NCI-H2081 (cell line): Measurements from ENCODE around the gene SEMA3F.

ENCODE experiments used
- DNase-seq, 2 experiments: peaks; one replicate each; lab custom pipeline; 2025; lab: John Stamatoyannopoulos, UW

SEMA3F gene

DNA sequence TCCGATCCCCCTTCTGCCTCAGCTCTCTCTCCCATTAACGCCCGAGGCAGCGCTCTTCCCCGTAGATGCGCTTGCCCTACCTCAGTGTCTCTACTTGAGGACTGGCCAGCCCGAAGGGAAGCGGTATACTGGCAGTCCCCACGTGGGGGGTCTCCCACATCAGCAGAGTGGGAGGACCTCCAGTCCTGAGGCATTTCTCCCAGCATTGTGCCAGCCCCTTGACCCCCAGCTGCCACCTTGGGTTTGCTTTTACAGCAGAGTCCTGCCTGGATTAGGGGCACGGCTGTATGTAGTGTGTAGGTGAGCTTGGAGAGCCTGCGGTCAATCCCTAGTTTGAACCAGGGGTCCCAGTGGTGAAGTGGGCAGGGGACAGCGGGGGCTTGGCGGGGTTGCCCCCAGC is 767 bp downstream of the SEMA3F start:
- DNase-seq: no peak

DNA sequence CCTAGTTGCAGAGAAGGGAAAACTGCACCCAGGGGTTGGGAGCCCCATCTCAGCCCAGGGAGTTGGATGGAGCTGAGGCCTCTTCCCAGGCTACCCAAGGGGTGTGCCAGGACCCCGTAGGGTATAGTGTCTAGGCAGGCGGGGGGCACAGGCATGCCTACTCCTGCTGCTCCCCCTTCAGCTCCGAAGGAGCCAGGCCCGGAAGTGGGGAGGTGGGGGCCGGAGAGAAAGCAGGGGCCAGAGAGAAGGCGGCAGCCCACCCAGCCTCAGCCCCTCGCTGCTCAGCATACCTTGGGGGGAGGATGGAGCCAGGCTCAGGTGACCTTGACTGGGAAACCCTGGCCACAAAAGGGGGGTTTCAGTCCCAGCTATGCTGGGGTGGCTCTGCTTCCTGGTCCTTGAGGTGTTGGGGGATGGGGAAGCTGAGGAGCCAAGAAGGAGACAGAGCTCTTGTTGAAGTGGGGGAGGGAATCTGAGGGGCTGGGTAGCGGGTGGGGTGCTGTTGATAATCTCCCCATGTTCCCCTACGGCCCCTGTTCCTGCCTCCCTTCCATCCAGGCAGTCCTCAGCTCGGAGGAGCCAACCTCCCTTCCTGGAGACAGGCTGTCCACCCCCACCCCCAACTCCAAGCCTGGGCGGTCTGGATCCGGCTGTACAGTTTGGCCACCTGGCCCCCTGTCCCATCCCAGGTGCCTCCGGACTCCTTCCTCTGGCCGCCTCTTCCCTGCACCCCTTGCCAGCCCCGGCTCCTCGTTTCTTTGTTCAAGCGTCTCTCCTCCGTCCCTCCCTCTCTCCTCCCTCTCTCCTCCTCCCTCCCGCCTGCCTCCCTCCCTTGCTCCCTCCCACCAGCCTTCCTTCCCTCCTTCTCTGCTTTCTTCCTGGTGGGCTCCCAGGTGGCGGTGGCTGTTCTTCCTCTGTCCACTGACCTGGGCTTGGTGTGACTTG is 1.7 kb downstream of the SEMA3F start:
- no peak for DNase-seq

DNA sequence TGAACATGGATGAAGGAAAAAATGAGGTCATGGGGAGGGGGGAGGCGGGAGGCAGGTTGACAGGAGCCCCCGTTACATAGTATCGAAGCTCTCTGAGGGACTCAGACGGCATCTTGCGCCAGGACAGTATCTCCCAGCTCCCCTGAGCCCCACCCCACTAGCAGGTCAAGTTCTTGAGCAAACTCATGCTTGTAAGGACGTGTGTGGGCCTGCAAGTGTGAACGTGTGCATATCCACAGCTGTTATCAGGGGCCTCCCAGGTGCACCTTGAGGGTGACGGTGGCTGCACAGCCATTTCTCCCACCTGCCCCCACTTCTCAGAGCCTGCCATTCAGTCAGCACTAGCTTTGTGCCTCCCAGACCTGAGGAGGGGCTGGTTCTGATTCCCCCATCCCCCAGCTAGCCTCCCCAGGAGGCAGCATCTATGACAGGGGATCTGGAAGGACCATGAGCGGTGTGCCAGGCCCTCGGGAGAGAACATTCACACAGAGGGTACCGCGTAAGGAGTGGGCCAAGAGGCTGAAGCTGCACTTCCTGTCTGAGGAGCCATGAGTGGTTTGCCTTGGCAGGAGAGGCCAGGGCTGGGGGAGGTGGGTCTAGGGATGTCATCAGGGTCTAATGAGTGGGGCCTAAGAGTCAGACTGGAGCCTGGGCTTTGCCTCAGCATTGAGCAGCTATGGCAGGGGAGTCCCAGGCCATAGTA is 2.9 kb downstream of the SEMA3F start:
- DNase-seq: no peak

DNA sequence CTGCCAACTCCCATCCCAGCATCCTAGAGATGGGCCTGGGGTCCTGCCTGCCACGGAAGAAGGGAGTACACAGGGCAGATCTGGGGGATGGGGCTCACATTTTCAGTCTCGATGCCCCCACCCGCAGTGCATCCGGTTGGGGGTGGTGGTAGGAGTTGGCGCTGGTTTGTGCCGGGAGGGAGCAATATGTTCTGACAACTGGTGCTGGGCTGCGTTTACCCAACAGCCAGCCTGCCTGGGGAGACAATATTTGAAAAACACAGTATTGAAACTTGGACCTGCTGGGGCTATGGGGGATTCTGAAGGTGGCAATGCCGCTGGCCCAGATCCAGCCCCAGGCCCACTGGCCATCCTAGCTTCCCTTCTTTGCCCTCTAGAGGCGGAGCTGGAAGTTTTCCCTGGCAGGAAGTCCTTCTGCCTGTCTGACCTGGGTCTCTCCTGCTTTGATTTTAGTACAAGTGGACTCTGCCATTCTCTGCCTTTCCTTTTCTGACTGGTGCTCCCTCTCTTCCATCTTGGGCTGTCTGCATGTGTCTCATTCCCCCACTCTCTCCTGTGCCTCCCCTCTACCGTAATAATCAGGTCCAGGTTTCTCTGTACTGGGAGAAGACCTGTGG is 3.5 kb downstream of the SEMA3F start:
- no peak for DNase-seq

DNA sequence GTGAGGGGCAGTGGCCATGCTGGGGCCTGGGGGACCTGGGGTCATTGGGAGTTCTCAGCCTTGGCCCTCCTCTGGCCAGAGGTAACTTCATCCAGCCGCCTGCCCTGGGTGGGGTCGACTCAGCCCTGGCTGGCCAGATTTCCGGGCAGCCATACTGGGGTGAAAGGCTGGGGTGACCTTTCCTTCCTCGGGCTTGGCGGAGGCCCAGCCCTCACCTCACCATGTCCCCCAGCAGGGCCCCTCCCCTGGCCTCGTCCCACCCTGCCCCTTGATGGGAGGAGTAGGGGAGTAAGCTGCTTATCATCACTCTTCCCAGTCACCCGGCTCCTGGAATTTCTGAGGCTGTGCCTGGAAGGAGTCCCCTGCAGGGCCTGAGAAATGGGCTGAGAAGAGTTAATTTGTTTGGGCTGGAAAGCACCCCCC is 5.4 kb downstream of the SEMA3F start:
- DNase-seq: no peak

DNA sequence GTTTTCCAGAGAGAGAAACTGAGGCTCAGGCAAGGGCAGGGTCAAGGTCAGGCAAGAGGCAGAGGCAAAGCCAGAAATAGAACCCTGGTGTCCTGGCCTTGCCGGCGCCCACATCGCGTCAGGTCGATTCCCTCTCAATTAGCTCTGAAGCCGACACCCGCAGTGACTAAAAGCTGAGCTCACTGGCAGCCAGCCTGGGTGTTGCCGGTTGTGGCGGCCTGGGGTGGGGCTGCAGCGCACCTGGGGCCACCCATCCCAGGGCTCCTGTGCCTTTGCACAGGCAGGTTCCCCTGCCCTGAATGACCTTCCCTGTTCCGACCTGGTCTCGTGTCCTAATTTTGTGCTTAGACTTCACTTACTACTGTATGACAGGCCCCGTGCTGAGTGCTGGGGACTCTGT is 6.2 kb downstream of the SEMA3F start:
- no peak for DNase-seq

DNA sequence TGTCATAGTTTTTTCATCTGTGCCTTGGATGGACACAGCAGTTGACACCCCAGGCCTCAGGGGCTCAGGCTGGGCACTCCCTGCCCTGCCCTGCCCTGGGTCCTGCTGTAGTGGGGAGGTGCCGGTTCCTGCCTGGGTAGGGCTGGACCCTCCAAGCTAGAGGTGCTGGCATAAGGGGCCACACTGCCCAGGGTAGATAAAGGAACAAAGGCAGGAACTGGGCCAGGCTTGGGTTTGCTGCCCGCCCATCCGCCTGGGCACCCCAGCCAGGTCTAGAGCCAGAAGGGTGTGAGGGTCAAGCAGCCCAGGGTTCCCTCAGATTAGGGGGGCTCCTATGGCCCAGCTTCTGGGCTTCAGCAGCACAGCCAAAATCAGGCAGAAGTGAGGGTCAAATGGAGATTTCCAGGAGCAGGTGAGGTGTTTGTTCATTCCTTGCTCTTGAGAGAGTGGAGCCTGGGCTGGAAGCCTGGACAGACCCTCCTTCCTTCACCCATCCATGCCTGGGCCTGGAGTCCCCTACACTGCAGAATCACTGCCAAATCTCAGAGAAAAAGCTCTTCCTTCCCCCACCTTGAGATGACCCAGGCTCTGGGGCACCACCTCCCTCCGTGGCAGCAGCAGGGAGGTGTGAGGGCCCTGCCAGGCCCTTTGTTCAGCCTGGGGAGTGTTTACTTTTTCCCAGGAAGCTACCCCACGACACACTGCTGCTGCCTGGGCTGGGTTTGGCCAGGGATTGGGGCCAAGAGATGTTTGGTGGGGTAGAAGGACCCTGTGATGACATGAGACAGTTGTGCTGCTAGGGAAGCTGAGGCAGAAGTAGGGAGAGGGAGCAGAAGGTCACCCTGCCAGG is 7.1 kb downstream of the SEMA3F start:
- no peak for DNase-seq

DNA sequence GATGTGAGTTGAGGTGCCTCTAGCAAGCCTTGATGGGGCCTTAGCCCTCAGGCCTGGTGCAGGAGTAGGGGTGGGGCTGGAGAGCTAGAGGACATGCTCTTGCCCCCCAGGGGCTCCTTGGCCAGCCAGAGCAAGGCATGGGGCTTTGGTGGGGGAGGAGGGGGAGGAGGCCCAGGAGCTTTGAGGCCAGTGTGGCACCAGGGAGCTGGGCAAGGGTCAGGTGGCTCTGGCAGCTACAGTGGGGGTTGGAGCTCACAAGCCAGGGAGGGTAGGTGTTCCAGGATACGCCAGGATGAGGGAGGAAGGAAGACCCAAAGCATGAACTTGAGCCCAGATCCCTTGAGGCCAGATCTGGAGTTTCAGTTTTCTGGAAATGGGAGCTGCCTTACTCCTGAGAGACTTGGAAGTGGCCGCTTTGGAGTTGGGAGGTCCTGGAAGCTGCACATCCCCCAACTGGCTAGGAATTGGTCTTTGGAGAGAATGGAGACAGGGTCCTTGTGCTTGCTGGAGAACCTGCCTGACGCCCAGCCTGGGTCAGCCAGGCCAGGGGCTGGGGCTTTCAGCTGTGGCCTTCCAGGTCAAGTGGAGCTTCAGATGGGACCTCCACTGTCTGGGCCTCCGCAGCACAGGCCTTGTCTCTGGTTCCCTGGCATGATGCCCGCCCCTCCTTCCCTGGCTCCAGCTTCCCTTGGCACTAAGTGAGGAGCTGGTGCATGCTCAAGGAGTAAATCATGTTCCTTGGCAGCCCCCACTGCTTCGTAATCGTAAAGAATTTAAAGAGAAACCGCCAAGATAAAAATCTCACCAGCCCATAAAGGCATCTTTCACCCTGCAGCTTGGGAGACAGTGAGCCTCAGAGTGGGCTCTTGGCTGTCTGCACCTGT is 8.7 kb downstream of the SEMA3F start:
- DNase-seq: no peak

DNA sequence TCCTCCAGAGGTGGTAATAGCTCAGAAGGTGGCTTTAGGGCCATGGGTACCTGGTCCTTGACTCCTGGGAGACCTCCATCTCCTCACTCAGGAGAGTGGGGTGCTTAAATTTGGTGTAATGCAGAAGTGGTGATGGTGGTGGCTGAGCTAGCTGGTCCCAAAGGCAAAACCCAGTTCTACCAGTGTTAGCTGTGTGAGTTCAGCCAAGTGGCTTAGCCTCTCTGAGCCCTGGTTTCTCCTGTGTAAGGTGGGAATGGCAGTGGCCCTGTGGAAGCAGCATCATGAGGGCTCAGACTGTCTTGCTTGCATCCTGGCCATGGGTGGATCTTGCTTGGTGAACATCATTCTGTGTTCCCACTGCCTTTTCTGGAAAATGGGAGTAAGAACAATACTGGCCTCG is 9.4 kb downstream of the SEMA3F start:
- no peak for DNase-seq

DNA sequence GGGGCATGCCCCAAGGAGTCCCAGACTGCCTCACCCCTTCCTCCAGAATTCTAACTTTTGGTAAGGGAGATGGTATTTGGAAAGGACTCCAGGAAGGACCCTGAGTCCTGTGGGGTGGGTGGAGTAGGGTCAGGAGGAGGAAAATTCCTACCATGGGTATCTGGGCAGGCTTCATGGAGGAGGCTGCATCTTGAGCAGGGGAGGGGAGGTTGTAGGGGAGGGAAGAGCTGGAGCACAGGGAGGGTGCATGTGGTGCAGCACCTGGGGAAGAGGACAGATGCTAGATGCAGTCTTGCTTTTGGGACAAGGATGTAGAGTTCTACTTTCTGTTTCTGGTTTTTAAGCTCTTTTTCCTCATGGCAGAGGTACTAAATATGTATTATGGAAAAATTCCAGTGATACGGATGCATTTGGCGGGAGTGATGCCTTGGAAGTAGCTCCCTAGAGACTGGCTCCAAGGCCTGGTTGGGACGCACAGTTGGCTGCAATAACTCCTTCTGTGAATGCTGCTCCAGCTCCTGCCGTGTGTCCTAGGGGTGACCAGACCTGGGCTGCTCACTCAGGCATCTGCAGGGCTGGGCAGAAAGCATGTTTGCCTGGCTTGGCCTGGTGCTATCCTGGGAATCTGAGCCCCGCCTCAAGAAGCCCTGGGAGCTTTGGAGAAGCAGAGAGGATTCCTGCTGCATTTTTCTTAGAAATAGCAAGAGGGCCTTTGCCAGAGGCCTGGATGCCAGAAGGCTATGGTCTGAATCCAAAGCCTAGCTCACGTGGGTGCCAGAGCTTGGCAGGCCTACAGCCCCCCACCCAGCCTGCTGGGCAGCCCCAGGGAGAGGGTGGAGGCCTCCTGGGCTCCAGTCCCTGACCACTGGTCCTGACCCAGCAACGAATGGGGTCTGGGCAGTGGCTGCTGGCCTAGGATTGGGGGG is 10.1 kb downstream of the SEMA3F start:
- DNase-seq: no peak

DNA sequence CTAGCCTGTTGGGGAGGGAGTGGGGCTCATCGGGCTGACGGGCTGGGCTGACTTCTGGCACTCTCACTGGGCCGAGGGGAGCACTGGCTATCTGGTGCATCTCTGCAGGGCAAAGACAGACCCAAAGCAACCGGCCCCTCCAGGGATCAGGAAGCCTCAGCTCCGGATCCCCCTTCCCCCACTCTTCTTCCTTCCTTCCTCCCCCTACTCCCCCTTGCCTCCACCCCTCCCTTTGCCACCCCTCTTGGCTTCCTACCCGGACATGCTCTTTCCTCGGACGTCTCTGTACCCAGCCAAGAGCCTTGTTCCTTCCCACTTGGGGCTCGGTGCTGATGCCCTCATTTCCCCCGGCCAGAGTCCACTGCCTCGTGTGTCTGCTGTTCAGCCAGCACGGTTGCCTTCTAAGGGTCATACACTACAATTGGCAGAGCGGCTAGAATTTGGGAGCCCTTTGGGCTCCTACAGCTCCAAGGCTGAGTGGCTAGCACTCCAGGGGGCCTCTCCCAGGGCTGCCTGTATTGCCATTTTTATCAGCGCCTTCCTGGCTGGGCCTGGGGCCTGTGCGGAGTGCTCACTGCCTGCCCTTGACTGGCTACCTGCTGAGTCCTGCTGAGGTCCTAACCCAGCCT is 10.9 kb downstream of the SEMA3F start:
- DNase-seq: no peak

DNA sequence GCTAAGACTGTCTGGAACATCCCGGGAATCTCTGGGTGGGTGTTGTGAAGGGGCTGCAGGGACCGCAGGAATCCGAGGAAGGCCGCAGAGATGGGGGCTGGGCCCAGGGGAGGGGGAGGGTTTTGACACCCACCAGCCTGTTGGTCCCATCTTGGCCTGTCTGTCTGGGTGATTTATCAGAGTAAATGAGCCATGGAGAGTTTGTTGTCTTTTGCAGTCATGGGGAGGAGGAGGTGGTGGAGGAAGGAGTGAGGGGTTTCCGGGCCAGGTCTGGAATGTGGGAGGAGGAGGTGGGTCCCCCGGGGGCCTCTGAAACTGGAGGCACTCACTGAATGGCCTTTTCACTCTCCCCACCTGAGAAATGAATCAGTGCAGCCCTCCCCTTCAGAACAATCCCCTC is 11.5 kb downstream of the SEMA3F start:
- DNase-seq: no peak

DNA sequence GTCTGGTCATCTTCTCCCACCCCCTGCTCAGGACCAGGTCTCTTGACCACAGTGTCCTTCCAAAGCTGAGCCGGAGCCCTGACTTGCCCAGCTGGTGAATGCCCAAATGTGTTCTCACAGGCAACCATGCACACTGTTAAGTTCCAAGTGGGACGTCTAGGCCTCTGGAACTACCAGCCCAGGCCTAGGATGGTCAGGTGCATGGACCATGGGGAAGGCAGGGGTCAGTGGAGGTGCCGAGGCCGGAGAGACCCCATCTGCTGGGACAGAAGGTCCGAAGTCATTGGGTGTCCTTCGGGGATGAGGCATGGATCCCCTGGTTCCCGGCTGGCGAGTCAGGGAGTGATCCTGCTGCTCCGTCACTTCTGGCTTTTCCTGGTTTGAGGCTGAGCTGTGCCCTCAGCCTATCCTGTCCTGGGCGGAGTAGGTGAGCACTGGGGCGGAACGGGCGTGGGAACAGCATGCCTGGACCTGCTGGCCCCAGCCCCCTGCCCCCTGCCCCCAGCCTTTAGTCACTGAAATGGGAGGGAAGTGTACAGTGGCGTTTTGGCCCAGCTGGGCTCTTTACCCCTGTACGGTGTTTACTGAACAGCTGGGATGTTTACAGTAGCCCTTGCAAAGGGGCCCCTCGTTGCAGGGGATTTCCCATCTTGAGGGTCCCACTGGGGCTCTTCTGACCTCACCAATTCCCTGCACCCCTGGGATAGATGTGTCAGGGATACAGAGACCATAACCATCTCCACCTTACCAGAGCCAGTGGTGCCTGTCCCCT is 12.1 kb downstream of the SEMA3F start:
- DNase-seq: no peak

DNA sequence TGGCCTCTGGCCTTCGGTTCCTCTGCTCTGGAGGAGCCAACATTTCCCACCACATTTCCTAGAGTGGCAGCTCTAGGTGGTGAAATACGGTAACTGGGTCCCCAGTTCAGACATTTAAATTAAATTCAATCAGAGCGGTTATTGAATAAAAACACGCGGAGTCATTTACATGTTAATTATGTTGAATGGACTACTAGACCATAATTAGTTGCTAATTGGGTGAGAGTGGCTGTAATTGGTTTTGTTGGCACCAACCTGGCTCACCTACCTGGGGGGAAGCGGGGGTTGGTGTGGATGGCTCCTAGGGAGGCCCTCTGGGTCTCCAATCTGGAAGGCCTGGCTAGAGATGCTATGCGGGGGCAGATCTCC is 12.7 kb downstream of the SEMA3F start:
- no peak for DNase-seq

DNA sequence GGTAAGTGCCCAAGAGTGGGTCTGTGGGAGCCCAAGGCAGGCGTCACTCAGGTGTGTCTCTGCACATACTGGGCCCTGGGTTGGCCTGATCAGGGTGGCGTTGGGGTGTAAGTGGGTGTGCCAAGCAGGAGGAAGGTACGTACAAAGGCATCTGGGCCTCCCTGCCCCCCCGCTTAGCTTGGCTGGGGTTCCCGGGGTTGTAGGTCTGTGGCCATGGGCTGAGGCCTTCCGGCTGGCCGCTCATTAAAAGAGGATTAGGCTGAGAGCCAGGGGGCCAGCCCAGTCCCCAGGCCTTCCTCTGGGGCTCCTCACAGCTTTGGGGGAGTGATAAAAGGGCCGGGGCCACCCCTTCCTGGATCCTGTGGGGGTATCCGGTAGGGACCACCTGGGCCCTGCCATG is 13.3 kb downstream of the SEMA3F start:
- DNase-seq: no peak

DNA sequence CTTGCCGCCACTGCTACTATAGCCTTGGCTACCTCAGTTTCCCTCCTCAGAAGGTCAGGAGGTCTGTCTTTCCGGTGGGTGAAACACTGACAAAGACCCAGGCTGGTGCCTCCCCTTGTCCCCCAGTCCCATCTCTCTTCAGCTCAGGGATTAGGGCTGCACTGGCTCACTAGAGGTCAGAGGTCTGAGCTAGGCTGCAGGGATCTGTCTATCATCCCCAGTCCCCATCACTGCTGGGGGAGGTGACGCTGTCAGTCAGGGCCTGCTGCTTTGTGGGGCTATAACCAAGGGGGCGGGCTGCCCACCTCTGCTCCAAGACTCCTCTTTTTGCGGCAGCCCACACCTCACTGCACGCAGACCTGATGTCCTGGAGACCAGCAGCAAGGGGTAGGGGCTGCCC is 13.7 kb downstream of the SEMA3F start:
- DNase-seq: no peak

DNA sequence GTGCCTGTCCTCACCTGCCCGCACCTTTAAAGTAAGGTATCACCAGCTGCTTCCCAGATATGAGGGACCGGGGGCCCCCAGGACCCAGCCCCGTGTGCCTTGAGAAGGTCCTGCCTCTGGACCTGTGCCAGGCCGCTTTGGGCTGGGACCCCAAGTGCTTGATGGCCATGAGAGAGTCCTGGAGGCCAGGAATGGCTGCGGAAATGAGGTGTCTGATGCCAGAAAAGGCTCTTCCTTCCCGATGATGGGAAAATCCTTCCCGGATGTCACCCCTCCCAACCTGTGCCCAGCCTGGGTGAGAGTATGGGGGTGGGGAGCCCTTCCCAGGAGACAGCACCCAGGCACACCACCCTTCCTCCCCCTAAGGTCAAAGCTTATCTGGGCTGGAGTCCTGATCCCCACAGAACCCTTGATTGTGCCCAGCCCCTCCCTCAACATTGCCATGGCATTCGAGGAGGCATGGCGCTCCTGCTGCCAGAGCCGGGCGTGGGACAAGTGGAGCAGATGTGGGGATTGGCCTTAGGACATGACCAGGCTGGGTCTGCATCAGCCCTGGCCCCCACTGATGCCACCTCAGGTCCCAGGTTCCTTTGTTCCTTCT is 14.2 kb downstream of the SEMA3F start:
- DNase-seq: no peak

DNA sequence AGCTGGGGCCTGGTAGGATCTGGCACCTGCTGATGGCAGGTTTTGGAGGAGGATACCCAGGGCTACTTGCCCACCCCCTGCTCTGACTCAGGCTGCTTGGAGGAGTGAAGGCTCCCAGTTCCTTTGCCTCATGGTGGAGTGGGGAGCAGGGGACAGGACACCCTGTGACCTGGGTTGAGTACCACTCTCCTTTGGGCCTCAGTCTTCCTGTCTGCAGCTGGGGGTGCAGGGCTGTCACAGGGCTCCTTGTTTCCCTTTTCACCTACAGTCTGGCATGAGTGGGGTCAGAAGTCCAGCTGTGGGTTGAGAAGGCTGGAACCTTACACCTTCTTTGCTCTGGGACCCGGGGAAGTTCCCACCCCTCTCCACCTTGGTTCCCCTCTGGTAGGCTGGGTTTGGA is 14.7 kb downstream of the SEMA3F start:
- no peak for DNase-seq
